ACHN (cell line): ENCODE results near the gene GNLY.
"Not testable (repeated sequence)": the region's sequence is repeated elsewhere in the genome, so short reads cannot be mapped to it uniquely, and the experiment has no call there.

Experiments used
- DNase-seq: peaks from one replicate; pipeline ENCODE4 v3.0.0-alpha.2; 2015
- in situ Hi-C: cut with HindIII; loops from 2 replicates; pipeline ENCODE4 v1.10.0; 2017; ENCODE audit warnings: low sequenced_read_pairs, low pct_ligation_motif_present, low pct_unique_long_range_greater_than_20kb

The GNLY gene

DNA sequence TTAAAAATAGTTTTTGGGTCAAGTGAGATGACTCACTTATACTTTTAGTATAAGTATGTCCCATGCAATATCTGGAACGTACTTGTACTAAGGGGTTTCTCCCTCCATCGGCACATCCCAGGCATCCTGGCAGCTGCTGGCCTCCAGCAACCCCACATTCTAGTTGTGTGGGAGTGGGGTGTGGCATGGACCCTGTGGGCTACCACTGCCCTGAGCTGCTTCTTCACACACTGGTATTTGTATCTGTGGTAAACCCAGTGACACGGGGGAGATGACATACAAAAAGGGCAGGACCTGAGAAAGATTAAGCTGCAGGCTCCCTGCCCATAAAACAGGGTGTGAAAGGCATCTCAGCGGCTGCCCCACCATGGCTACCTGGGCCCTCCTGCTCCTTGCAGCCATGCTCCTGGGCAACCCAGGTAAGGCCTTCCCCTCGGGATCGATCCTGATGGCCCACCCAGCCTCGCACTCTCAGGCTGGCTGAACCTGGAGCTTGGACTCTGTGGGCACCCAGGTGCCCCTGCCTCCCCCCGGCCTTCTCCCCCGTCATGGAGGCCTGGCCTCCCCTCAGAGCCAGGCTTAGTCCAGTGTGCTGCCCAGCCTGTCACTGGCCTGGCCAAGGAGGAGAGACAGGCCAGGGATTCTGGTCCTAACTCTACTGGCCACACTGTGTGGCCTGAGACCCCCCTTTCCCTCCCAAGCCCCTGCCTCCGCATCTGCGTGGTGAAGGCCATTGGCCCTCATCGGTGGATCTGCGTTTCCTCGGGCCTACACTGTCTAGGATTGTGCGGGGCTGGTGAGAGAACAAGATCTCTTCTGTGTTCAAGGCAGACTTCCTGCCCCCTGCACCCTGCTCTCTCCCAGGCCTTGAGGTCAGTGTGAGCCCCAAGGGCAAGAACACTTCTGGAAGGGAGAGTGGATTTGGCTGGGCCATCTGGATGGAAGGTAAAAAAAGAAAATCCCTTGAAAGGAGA is at the start of gene GNLY:
Gene GNLY, plus strand, starts transcription at position 307 of the 974 bp plus-strand sequence. Its CDS starts 61 bp downstream, at position 368.
- no peak for DNase-seq
- in situ Hi-C loops, result no loop called here

DNA sequence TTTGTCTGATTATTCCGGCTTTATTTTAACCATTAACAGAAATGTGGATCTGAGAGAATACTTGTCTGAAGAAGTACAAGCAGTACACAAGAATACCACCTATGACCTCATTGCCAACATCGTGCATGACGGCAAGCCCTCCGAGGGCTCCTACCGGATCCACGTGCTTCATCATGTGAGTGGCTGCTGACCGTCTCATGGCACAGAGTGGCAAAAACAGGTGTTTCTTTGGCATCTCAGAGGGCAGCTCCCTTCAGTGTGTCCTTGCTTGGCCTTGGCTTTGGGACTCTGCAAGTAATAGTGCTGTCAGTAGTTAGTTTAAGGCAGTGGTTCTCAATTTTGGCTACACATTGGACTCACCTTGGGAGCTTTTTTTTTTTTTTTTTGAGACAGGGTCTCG is 49.2 kb upstream of the GNLY start:
- DNase-seq, result no peak
- in situ Hi-C loops, result no loop called here

DNA sequence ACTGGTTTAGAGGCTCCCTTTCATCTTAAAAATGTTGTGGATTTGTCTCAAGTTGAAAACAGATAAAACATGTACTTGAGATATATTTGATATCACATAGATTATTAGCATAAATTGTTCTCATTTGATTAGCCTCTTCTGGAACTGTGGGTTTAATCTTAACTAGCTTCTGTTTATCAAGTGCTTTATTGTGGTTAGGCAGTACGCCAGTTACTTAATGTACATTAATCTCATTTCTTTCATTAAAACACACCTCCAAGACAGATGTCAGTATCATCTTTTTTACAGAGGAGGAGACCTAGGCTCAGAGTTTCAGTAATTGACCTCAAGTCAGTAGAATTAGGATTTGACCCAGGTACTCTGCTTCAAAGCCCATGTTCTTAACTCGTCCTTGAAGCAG is 48.0 kb upstream of the GNLY start:
- DNase-seq, result no peak
- in situ Hi-C loops, result no loop called here

DNA sequence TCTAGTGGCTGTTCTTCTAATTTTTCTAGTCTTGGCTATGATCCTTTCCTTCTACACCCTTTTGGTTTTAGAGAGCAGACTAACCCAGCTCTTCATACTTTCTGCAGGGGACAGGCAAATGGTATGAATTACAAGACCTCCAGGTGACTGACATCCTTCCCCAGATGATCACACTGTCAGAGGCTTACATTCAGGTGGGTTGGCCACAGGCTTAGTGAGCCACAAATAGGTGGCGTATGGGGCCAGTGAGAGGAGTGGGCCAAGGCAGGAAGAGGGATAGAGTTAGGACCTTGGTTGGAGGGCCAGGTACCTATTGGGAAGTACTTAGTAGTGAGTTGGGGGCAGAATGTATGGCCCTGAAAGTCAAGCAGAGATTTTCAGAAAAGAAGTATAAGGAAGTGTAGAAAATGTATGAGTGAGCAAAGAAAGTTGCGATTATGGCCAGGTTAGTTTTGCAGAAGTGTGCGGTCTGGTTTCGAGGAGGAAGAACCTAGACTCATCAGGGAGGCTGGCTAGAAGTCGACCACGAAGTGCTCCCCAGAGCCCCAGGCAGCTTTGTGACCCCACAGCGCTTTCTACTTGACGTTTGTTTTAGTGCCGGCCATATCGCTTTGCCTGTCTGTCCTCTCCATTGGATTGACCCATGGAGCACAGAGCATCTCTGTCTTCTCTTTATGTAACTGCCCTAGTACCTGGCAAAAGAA is 46.2 kb upstream of the GNLY start:
- in situ Hi-C loops, result no loop called here
- no peak for DNase-seq

GRCh38 chr2:85648619-85649018 is 45.5 kb upstream of the GNLY start:
- in situ Hi-C loops, result no loop called here
- DNase-seq, result peak; percentile 53

GRCh38 chr2:85649201-85650190 is 44.7 kb upstream of the GNLY start:
- in situ Hi-C loops, result no loop called here
- no peak for DNase-seq

- in situ Hi-C loops, result no loop called here
- no peak for DNase-seq
Observed at GRCh38 chr2:85650456-85650855, 43.7 kb upstream of the GNLY start.

DNA sequence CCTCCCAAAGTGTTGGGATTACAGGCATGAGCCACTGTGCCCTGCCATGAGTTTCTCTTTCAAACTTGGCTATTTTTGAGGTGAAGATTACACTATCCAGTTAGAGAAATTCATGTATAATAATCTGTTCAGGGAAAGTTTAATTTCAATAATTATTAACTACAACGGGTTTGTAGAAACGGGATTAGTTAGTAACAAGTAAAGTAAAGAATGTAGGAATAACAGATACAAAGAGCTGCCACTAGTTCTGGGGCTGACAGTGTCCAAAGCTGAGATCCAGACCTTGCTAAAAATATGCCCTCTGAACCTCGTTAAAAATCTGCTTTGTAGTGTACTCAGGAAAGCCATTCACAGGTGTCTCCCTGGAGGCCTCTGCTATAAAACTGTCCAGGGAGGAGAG is 43.1 kb upstream of the GNLY start:
- in situ Hi-C loops, result no loop called here
- no peak for DNase-seq

DNA sequence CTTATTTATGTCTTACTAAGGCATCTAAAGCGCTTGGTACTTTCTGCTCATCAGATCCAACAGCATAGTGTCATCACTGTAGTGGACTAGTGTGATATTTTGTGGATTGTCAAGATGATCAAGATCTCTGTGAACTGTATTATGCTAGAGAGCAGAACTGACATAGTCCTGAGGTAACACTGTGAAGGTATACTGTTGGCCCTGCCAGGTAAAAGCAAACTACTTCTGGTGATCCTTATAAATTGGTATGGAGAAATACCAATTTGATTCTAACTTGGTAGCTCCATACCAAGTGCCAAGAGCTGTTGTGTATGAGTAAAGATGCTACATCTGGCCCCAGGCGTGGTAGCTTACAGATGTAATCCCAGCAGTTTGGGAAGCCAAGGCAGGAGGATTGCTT is 42.1 kb upstream of the GNLY start:
- in situ Hi-C loops, result no loop called here
- DNase-seq, result no peak

DNA sequence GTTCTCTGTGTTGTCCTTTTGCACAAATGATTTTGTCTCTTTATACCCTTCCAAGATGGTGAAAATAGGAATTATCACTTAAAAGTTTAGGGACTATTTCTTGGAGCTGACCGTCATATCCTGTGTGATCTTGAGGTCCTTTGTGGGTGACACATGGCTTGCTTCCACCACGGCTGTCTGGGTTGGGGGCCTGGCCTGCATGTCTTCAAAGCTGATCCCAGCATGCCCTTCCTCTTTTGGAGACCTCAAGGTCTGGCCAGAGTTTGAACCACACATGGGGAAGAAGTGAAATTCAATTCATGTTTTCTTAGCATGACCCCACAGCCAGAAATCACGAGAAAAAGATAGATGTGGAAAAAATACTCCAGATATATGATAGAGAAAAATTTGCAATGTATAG is 40.2 kb upstream of the GNLY start:
- in situ Hi-C loops, result no loop called here
- no peak for DNase-seq

GRCh38 chr2:85655961-85656417 is 38.2 kb upstream of the GNLY start:
- peak; percentile 89 for DNase-seq
- in situ Hi-C loops, result no loop called here

GRCh38 chr2:85656468-85656867 is 37.7 kb upstream of the GNLY start:
- in situ Hi-C loops, result no loop called here
- DNase-seq, result no peak

DNA sequence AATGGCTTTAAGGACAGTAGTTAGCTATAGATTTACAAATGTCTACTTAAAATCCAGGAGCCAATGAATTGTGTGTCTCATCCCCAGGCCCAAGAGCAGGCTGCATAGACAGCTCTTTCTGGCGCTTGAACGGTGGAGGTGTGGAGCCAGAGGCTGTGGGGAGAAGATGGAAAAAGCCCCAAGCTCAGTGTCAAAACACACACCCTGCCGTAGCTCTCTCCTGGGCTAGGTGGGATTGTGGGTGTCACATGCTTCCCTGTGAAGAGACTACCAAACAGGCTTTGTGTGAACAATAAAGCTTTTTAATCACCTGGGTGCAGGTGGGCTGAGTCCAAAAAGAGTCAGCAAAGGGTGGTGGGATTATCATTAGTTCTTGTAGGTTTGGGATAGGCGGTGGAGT is 36.8 kb upstream of the GNLY start:
- in situ Hi-C loops, result not testable (repeated sequence)

GRCh38 chr2:85659324-85659981 is 34.7 kb upstream of the GNLY start:
- no peak for DNase-seq
- in situ Hi-C loops, result no loop called here

More for the DNA sequence above, 36.8 kb upstream of the GNLY start:
- DNase-seq, result not testable (repeated sequence)

DNA sequence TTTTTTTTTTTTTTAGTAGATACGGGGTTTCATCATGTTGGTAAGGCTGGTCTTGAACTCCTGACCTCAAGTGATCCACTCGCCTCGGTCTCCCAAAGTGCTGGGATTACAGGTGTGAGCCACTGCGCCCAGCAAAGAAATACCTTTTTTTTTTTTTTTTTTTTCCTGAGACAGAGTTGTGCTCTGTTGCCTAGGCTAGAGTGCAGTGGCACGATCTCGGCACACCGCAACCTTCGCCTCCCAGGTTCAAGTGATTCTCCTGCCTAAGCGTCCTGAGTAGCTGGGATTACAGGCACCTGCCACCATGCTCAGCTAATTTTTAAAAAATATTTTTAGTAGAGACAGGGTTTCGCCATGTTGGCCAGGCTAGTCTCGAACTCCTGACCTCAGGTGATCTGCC is 33.9 kb upstream of the GNLY start:
- DNase-seq, in situ Hi-C loops: not testable (repeated sequence)

DNA sequence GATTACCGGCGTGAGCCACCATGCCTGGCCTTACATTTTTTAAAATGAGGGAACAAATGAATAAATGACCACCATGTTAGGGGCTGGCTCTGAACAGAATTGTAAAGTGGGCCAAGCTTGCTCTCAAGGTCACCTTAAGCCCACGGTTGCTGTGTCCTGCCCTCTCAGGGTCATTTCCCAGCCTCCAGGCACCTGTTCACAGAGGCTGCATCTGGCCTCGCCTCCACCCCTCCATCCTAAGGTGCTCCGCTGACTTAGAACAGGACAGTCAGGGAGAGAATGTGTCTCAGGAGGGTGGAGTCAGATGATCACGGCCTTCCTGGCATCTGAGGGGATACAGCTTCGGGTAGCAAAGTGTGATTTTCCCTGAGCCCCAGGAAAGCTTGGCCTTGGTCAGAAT is 33.4 kb upstream of the GNLY start:
- in situ Hi-C loops, result no loop called here
- no peak for DNase-seq

DNA sequence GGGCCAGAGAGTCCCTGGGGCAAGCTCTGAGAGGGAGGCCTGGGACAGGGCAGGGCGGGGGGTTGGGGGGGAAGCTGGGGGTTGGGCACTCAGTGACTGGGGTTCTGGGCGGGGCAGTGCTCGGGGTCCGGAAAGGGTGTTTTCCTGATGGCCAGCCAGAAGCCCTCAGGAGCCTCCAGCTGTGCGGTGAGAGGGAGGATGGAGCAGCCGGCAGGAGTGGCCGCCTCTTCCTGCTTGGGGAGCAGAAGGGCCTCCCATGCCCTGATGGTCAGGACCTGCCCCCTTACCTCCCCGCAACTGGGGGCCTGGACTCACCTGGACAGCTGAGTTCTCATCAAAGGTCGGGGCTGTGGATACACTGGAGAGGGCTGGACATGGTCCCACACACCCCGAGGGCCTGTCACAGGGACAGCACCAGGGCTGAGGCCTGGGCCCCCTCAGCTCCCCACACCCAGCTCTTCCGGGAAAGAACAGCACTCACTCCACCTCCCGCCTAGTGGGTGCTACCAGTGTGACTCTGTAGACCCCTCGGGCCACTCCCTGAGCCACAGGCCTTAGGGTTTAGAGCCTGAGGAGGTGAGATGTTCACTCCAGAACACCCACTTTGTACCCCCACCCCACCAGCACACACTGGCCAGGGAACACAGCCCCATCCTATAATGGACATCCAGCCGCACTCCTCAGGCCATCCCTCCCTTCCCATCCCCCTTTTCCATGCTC is 32.9 kb upstream of the GNLY start:
- no peak for DNase-seq
- in situ Hi-C loops, result no loop called here
